SK-N-MC (cell line): ENCODE measurements around the gene RNF121.

Experiments used
- EZH2 ChIP-seq: fragments of 200-600 bp; sonication (generic); IDR thresholded peaks from one replicate; pipeline ENCODE4 v1.6.1; 2017; ENCODE audit warnings: antibody characterized with exemption
- FOXP2 ChIP-seq: optimal IDR thresholded peaks from 2 replicates; pipeline ENCODE3; 2011; ENCODE audit warnings: mild to moderate bottlenecking, moderate library complexity; ENCODE audit not compliant: insufficient read depth; ENCODE audit errors: extremely low read length, control extremely low read depth

DNA sequence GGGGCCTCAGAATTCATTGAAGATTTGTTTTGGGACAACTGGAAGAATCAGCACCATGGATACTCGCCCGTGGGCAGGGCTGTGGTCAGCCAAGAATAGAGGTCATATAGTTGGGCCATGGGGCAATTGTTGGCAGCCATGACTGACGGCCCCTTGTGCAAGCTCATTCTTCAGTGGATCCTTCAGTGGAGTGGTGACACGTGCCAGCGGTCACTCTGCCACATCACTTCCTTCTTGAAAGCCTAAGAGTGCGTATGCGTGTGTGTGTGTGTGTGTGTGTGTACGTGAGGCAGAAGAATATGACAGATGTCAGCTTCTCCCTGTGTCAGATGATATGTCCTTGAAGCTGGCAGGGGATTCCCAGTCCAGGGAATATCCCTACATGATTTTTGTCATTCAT is 68.1 kb downstream of the RNF121 start:
- TF ChIP-seq EZH2 (no peak), FOXP2 (no peak)
